GM08714 (cell line): ENCODE data around the gene MAP7D2.

Experiments used
- H3K4me3 ChIP-seq: fragments of 200-500 bp; sonication (Bioruptor generic); 2 replicates; pipeline ENCODE4 v1.5.1; 2014; ENCODE audit warnings: mild to moderate bottlenecking, low read length, inconsistent platforms
- ZNF274 ChIP-seq: IDR thresholded peaks from 2 replicates; pipeline ENCODE4 v1.6.1; 2012; ENCODE audit warnings: mild to moderate bottlenecking, low read depth, low read length

The MAP7D2 gene

DNA sequence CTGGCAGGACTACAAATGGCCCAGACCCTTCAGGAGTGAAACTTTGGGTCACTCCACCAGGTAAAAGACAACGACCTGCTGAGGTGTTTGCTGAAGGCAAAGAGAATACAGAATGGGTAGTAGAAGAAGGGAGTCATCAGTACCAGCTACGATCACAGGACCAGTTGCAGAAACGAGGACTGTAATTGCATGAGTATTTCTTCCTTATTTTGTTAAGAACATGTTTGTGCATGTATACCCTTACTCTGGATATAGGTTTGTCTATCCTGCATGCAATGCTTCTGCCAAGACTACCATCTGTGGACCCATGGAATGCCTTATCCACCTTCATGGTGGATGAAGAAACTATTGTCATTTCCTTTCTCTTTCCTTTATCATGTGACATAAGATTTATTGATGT is 77.7 kb downstream of the MAP7D2 start:
- no peak for TF ChIP-seq ZNF274
- no peak overlapping the region for H3K4me3 ChIP-seq

DNA sequence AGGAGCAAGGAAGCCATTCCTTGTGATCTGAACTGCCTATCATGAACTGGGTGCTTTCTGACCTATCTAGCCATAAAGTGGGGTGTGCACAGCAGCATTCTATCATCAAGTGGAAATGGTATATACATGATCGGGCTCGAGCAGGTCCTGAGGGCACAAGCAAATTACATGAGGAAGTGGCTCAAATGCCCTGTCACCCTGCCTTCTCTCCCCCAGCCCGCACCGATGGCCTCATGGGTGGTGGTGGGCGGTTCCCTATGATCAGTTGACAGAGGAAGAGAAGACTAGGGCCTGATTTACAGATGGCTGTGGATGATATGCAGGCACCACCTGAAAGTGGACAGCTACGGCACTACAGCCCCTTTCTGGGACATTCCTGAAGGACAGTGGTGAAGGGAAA is 79.5 kb downstream of the MAP7D2 start:
- TF ChIP-seq ZNF274, result no peak

GRCh38 chrX:20032201-20032600 is 84.5 kb downstream of the MAP7D2 start:
- no peak overlapping the region for H3K4me3 ChIP-seq
- no peak for TF ChIP-seq ZNF274

More for the DNA sequence above, 79.5 kb downstream of the MAP7D2 start:
- H3K4me3 ChIP-seq, result no peak overlapping the region

DNA sequence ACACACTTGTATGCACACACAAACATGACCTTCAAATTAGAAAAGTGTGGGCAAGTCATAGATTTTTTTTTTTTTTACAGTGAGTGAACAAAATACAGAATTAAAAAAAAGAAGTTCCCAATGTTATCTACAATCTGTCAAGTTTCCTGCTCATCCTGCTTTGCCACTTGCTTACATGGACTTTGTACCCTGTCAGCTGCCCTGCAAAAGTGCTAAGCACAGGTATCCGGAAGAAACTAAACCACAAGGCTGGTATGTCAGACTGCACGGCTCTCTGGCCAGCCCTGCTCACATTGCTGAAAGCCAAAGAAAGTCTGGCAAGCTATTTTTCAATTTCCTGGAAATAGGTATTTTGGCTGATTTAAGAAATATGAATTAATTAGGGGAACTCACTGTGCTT is 87.0 kb downstream of the MAP7D2 start:
- no peak overlapping the region for H3K4me3 ChIP-seq
- no peak for TF ChIP-seq ZNF274

DNA sequence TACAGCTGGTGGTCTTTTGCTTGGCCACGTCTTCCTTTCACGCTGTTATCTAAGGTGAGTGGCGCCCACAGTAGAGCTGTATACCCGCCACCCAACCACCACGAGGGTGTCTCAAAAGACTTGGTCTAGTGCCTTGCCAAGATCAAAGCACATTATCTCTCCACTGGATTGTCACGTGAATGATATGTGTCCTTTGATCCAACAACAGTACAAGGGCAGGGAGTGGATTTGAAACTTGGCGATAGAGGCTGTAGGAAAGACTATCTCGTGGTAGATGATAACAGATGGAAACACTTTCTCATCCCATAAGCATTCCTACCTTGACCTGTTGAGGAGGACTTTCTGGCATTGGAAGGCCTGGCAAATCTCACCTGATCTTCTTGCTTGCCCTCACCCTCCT is 88.1 kb downstream of the MAP7D2 start:
- H3K4me3 ChIP-seq, result no peak overlapping the region
- TF ChIP-seq ZNF274, result no peak

GRCh38 chrX:20026278-20026677 is 90.4 kb downstream of the MAP7D2 start:
- no peak for TF ChIP-seq ZNF274
- no peak overlapping the region for H3K4me3 ChIP-seq

GRCh38 chrX:20019672-20020365 is 96.9 kb downstream of the MAP7D2 start:
- no peak overlapping the region for H3K4me3 ChIP-seq
- no peak for TF ChIP-seq ZNF274

GRCh38 chrX:20016616-20016945 is 100.1 kb downstream of the MAP7D2 start:
- TF ChIP-seq ZNF274, result no peak
- H3K4me3 ChIP-seq, result no peak overlapping the region

DNA sequence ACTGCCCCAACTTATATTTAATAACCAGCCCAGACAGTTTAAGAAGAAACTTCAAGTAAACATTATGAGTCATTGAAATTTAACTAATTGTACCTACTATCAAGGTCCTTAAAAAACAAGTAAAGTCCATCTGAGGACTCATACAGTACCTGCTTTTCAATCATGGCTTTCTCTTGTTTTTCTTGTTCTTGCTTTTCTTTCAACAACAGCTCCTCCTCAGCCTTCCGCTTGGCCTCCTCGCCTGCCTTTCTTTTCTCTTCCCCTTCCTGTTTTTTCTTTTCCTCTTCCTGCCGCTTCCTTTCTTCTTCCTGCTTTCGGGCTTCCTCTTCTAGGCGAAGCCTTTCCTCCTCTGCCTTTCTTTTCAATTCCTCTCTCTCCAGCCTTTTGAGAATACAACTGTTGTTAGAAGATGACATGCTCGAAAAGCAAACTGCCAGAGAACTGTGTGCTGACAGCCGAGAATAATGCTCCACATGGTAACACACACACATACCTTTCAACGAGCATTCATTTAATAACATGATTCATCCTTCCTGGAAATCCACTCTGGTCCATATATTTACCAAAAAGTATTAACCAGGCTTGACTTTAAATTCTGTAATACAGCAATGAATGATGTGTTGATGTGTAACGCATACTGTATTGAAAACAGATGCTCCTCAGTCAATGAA is 100.6 kb downstream of the MAP7D2 start:
- H3K4me3 ChIP-seq, result no peak overlapping the region
- peak; percentile 71 for TF ChIP-seq ZNF274

DNA sequence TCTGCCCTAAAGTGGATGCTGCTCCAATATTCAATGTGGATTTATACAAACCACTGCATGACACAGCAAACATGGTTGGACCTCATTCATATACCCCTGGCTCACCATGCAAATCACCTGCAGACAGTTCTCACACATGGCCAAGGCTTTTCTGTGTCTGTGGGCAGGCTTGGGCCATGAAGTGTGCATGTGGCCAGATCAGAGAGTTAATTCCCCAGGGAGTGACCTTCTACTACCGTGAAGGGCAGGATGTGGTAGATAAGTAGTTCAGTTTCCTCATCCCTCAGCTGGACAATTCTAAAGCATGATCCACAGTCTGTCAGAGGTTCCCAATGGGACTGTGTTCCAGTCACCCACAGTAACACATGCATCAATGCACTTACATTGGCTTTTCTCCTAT is 101.3 kb downstream of the MAP7D2 start:
- no peak overlapping the region for H3K4me3 ChIP-seq
- no peak for TF ChIP-seq ZNF274

DNA sequence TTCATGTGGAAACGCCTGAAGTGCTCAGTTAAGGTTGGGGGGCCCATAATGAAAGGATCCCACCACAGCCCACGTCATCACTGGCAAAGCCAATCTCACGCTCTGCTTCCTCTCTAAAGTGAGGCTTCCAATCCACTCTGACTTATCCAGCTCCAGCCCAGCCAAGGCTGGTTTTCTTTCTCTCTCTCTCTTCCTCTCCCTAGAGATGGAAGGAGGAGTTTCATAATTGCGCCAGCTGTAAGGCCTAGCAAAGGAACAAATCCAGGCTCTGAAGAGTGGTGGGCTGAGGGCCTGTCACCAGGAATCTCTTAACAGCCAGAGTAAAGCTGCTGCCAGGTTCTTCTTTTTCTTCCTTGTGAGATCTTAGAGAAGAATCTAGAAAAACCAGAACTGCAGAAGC is 105.1 kb downstream of the MAP7D2 start:
- no peak for TF ChIP-seq ZNF274
- no peak overlapping the region for H3K4me3 ChIP-seq

- no peak overlapping the region for H3K4me3 ChIP-seq
- no peak for TF ChIP-seq ZNF274
Observed at GRCh38 chrX:20007962-20008622, 108.6 kb downstream of the MAP7D2 start.

GRCh38 chrX:20005883-20006282 is 110.8 kb downstream of the MAP7D2 start:
- H3K4me3 ChIP-seq, result no peak overlapping the region
- TF ChIP-seq ZNF274, result no peak

- H3K4me3 ChIP-seq, result no peak overlapping the region
- no peak for TF ChIP-seq ZNF274
Observed at GRCh38 chrX:20001588-20001987, 115.1 kb downstream of the MAP7D2 start.

DNA sequence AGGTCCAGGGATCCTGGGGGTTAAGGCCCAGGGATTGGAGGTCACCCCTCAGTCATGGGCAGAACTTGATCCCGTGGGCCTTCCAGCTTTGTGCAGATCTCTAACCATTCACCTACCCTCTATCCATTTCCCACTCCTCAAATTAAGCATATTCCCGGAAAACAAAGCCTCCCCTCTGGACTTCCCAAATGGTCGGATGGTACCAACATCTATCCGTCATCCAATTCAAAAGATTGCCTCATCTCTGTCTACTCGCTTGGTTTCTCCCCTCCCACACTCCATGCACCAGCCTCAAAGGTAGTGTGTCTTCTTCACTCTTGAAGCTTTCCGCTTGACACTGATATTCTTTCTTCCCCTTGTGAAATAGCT is 125.4 kb downstream of the MAP7D2 start:
- TF ChIP-seq ZNF274, result no peak
- H3K4me3 ChIP-seq, result peak overlapping the region; percentile 52; the same call in 1 of the 2 replicates
